Astrocyte of the cerebellum (primary cell): ENCODE data around the gene SPDEF.

Source experiments
- DNase-seq: peaks from one replicate; pipeline ENCODE4 v3.0.0-alpha.2; 2011; ENCODE audit warnings: low read depth
- H3K4me3 ChIP-seq: 2 replicates; pipeline ENCODE4 v1.5.1; 2011; ENCODE audit warnings: mild to moderate bottlenecking, low read depth, low read length, moderate library complexity
- CTCF ChIP-seq: IDR thresholded peaks from 2 replicates; pipeline ENCODE4 v1.5.1; 2012; ENCODE audit warnings: low read length, low read depth, moderate library complexity, mild to moderate bottlenecking; ENCODE audit errors: missing control alignments
- in situ Hi-C: cut with HindIII; loops from 2 replicates; pipeline ENCODE4 v1.10.0; 2017; ENCODE audit warnings: low sequenced_read_pairs

The SPDEF gene

GRCh38 chr6:34585108-34585507, 29.0 kb upstream of the SPDEF start:
- no peak for TF ChIP-seq CTCF
- no peak overlapping the region for H3K4me3 ChIP-seq
- no peak for DNase-seq
- in situ Hi-C loops = loop anchor here (5.0 kb wide), 1 partner anchor 53 kb away; no protein-coding TSS in a partner anchor

GRCh38 chr6:34584694-34585093, 28.6 kb upstream of the SPDEF start:
- in situ Hi-C loops = loop anchor here (5.0 kb wide), 1 partner anchor 52 kb away; no protein-coding TSS in a partner anchor
- no peak for TF ChIP-seq CTCF
- DNase-seq = no peak
- no peak overlapping the region for H3K4me3 ChIP-seq

GRCh38 chr6:34583861-34584604, 27.9 kb upstream of the SPDEF start:
- no peak for DNase-seq
- no peak for TF ChIP-seq CTCF
- no peak overlapping the region for H3K4me3 ChIP-seq
- in situ Hi-C loops = no loop called here

- DNase-seq = no peak
- no peak overlapping the region for H3K4me3 ChIP-seq
- peak; percentile 20 for TF ChIP-seq CTCF
- in situ Hi-C loops = no loop called here
These were observed 27.3 kb upstream of the SPDEF start for GRCh38 chr6:34583461-34583860.

- in situ Hi-C loops = no loop called here
- no peak for TF ChIP-seq CTCF
- DNase-seq = no peak
- H3K4me3 ChIP-seq = no peak overlapping the region
These were observed 25.4 kb upstream of the SPDEF start for GRCh38 chr6:34581561-34581920.

GRCh38 chr6:34580707-34581560, 24.8 kb upstream of the SPDEF start:
- H3K4me3 ChIP-seq = no peak overlapping the region
- in situ Hi-C loops = no loop called here
- peak; percentile 15 for DNase-seq

More at GRCh38 chr6:34580707-34581560, 24.8 kb upstream of the SPDEF start:
- no peak for TF ChIP-seq CTCF
